ENCODE data around the gene MYLK.

MYLK gene

GRCh38 chr3:123809597-123809996 lies 74.5 kb downstream of the MYLK start:
- Histone ChIP-seq H3K27me3 (ENCODE audit: insufficient read depth, low read length) (no peaks in the 10 kb centered on the region), H3K36me3 (ENCODE audit: insufficient read depth, low read length) (no peaks in the 10 kb centered on the region), H3K4me3 (ENCODE audit: low read length) (no peak overlapping the region), H3K4me1 (ENCODE audit: insufficient read depth, low read length) (no peaks in the 10 kb centered on the region), H3K9me3 (ENCODE audit: low read length) (no peaks in the 10 kb centered on the region), H2AFZ (ENCODE audit: low read depth, low read length) (no peak overlapping the region)

DNA sequence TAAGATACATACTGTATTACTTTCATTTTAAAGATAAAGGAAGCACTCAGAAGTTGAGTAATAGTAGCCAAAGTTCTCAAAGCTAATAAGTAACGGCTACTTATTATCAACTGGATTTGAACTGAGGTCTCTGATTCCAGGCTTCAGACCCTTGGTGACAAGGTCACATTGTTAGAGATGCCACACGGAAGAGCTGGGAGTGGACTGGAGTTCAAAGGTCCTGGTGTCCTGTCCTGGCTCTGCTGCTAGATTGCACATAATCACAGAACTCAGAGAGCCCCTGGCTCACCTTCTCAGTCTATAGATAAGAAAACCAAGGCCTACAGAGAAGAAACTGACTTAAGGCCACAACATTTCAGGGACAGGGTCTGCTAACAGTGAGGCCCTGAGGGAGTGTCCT lies 75.3 kb downstream of the MYLK start:
- Histone ChIP-seq H2AFZ (ENCODE audit: low read depth, low read length) (no peak overlapping the region), H3K27me3 (ENCODE audit: insufficient read depth, low read length) (no peaks in the 10 kb centered on the region), H3K4me3 (ENCODE audit: low read length) (no peak overlapping the region)

GRCh38 chr3:123807820-123808219 lies 76.3 kb downstream of the MYLK start:
- H3K4me3 ChIP-seq (ENCODE audit: low read length) = no peak overlapping the region
- no peaks in the 10 kb centered on the region for H3K9me3 ChIP-seq (ENCODE audit: low read length)
- no peaks in the 10 kb centered on the region for H3K36me3 ChIP-seq (ENCODE audit: insufficient read depth, low read length)
- no peaks in the 10 kb centered on the region for H3K27me3 ChIP-seq (ENCODE audit: insufficient read depth, low read length)
- H2AFZ ChIP-seq (ENCODE audit: low read depth, low read length) = no peak overlapping the region
- no peaks in the 10 kb centered on the region for H3K4me1 ChIP-seq (ENCODE audit: insufficient read depth, low read length)

More for the DNA sequence above, 75.3 kb downstream of the MYLK start:
- Histone ChIP-seq H3K36me3 (ENCODE audit: insufficient read depth, low read length) (no peaks in the 10 kb centered on the region), H3K9me3 (ENCODE audit: low read length) (no peaks in the 10 kb centered on the region), H3K4me1 (ENCODE audit: insufficient read depth, low read length) (no peaks in the 10 kb centered on the region)

DNA sequence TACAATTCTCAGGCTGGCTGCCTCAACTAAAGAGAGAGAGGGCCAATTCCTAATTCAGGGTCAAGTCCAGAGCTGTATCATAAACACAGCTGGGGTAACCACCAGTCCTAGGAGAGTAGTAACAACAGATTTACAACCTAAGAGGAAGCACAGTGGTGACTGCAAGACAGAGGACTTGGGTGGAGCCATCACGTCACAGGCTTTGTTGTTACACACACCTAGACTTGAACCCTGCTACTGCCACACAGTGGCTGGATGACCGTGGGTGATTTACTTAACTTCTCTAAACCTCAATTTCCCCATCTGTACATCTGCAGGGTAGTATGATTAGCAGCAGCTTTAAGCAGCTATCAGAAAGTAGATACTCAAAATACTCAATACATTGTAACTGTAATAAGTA lies 78.6 kb downstream of the MYLK start:
- no peaks in the 10 kb centered on the region for H3K36me3 ChIP-seq (ENCODE audit: insufficient read depth, low read length)
- peaks cover 2% of the 10 kb centered on the region for H3K4me1 ChIP-seq (ENCODE audit: insufficient read depth, low read length)
- H3K27me3 ChIP-seq (ENCODE audit: insufficient read depth, low read length) = no peaks in the 10 kb centered on the region
- H3K9me3 ChIP-seq (ENCODE audit: low read length) = no peaks in the 10 kb centered on the region
- H2AFZ ChIP-seq (ENCODE audit: low read depth, low read length) = no peak overlapping the region
- H3K4me3 ChIP-seq (ENCODE audit: low read length) = no peak overlapping the region

DNA sequence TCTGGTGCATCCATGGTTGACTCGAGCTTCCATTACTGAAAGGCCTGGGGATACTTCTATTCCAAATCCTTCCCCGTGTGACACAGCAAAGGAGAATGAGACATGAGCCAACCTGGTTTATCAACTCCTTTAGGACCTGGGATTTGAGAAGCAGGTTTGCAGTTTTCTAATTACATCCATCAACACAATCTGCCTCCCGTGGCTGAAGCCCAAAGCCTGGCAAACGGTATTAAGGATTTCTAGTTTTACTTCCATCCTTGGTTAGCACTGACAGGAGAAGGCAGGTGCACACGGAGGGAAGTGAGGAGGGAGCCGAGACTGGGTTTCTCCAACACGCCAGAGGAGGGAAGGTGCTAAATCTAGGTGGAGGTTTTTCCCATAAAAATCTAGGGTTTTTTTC lies 79.0 kb downstream of the MYLK start:
- Histone ChIP-seq H3K4me3 (ENCODE audit: low read length) (no peak overlapping the region), H3K36me3 (ENCODE audit: insufficient read depth, low read length) (no peaks in the 10 kb centered on the region), H3K4me1 (ENCODE audit: insufficient read depth, low read length) (peaks cover 6% of the 10 kb centered on the region), H3K27me3 (ENCODE audit: insufficient read depth, low read length) (no peaks in the 10 kb centered on the region), H3K9me3 (ENCODE audit: low read length) (no peaks in the 10 kb centered on the region), H2AFZ (ENCODE audit: low read depth, low read length) (no peak overlapping the region)

DNA sequence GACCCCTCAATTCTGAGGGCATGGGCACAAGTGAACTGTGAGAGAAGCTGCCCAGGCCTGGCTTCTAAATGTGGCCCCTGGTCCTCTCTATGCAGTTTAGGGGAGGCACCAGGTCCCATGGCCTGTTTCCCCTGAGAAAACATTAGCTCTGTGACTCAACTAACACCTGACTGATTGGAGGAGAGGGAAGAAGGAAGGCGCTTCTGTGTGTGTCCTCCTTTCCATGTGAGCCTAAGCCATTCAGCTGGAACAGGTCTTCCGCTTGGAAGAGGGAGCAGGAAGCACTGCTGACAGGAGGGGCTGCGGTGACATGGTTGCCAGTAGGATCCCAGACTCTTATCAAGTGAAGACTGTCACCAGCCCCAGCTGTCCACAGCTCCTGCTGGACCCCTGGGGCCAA lies 79.5 kb downstream of the MYLK start:
- Histone ChIP-seq H3K27me3 (ENCODE audit: insufficient read depth, low read length) (no peaks in the 10 kb centered on the region), H3K4me3 (ENCODE audit: low read length) (no peak overlapping the region), H3K36me3 (ENCODE audit: insufficient read depth, low read length) (no peaks in the 10 kb centered on the region), H3K4me1 (ENCODE audit: insufficient read depth, low read length) (peaks cover 10% of the 10 kb centered on the region), H2AFZ (ENCODE audit: low read depth, low read length) (no peak overlapping the region), H3K9me3 (ENCODE audit: low read length) (no peaks in the 10 kb centered on the region)

GRCh38 chr3:123803521-123803920 lies 80.6 kb downstream of the MYLK start:
- no peak overlapping the region for H2AFZ ChIP-seq (ENCODE audit: low read depth, low read length)
- H3K9me3 ChIP-seq (ENCODE audit: low read length) = no peaks in the 10 kb centered on the region
- peaks cover 17% of the 10 kb centered on the region for H3K4me1 ChIP-seq (ENCODE audit: insufficient read depth, low read length)
- H3K36me3 ChIP-seq (ENCODE audit: insufficient read depth, low read length) = no peaks in the 10 kb centered on the region
- H3K27me3 ChIP-seq (ENCODE audit: insufficient read depth, low read length) = no peaks in the 10 kb centered on the region
- no peak overlapping the region for H3K4me3 ChIP-seq (ENCODE audit: low read length)

GRCh38 chr3:123802007-123802625 lies 82.0 kb downstream of the MYLK start:
- Histone ChIP-seq H3K4me1 (ENCODE audit: insufficient read depth, low read length) (peaks cover 17% of the 10 kb centered on the region), H3K4me3 (ENCODE audit: low read length) (no peak overlapping the region), H3K27me3 (ENCODE audit: insufficient read depth, low read length) (no peaks in the 10 kb centered on the region), H3K9me3 (ENCODE audit: low read length) (no peaks in the 10 kb centered on the region), H2AFZ (ENCODE audit: low read depth, low read length) (no peak overlapping the region), H3K36me3 (ENCODE audit: insufficient read depth, low read length) (no peaks in the 10 kb centered on the region)

GRCh38 chr3:123801474-123801873 lies 82.7 kb downstream of the MYLK start:
- Histone ChIP-seq H3K36me3 (ENCODE audit: insufficient read depth, low read length) (no peaks in the 10 kb centered on the region), H3K27me3 (ENCODE audit: insufficient read depth, low read length) (no peaks in the 10 kb centered on the region), H3K9me3 (ENCODE audit: low read length) (no peaks in the 10 kb centered on the region), H2AFZ (ENCODE audit: low read depth, low read length) (no peak overlapping the region), H3K4me3 (ENCODE audit: low read length) (no peak overlapping the region), H3K4me1 (ENCODE audit: insufficient read depth, low read length) (peaks cover 17% of the 10 kb centered on the region)

DNA sequence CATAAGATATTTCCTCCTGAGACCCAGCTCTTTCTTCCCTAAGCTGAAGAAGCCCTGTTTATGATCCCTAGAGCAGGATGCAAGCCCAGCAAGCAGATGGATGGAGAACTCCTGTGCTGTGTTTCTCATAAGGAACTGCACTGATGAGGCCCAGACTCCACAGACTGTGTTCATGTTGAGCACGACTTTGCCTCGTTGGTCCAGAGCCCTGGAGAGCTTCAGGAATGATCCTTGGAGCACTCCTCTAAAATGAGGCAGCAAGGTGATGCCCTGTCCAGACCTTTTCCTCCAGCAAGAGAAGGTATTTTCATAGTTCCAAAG lies 83.8 kb downstream of the MYLK start:
- no peaks in the 10 kb centered on the region for H3K9me3 ChIP-seq (ENCODE audit: low read length)
- no peaks in the 10 kb centered on the region for H3K27me3 ChIP-seq (ENCODE audit: insufficient read depth, low read length)
- H3K4me3 ChIP-seq (ENCODE audit: low read length) = no peak overlapping the region
- peaks cover 17% of the 10 kb centered on the region for H3K4me1 ChIP-seq (ENCODE audit: insufficient read depth, low read length)
- H3K36me3 ChIP-seq (ENCODE audit: insufficient read depth, low read length) = no peaks in the 10 kb centered on the region
- H2AFZ ChIP-seq (ENCODE audit: low read depth, low read length) = no peak overlapping the region

DNA sequence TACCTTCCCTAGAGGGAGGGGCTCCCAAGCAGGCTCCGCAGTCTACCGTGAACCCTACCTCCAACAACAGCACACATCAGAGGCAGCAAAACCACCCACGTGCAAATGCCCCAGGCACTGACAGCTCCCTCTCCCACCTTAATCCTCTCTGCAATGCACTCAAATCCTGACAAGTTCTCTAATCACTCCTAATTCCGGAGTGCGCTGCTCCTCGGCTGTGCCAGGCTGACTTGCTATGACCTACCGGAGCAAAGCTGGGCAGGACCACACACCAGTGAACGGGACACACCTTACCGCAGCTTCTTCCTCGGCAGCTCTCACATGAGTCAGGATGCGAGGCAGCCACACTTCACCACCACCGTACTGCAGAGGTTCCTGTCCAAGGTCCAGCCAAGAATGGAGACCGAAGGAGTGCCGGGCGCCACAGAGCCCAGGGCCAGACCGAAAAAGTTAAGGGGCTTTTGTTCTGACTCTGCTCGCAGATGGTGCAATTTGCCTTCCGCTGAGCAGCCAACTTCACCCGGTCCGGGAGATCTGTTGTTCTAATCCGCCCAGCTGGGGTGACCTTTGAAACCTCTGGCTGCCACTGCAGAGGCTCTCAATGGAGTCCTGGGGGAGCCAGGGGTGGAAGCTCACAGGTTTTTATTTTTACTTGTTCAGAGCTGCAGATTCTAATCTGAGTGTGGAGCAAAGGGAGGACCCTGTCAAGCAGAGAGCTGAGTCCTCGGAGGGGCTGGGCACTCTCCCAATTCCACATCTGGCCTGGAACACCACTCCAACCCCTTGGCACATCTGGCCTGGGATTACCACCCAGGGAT lies 84.4 kb downstream of the MYLK start:
- H3K27me3 ChIP-seq (ENCODE audit: insufficient read depth, low read length) = no peaks in the 10 kb centered on the region
- H3K9me3 ChIP-seq (ENCODE audit: low read length) = no peaks in the 10 kb centered on the region
- H3K36me3 ChIP-seq (ENCODE audit: insufficient read depth, low read length) = no peaks in the 10 kb centered on the region
- peak overlapping the region; percentile 11 for H2AFZ ChIP-seq (ENCODE audit: low read depth, low read length)
- peak overlapping the region; percentile 21 for H3K4me3 ChIP-seq (ENCODE audit: low read length)
- H3K4me1 ChIP-seq (ENCODE audit: insufficient read depth, low read length) = peaks cover 17% of the 10 kb centered on the region

GRCh38 chr3:123798550-123798949 lies 85.6 kb downstream of the MYLK start:
- H3K36me3 ChIP-seq (ENCODE audit: insufficient read depth, low read length) = no peaks in the 10 kb centered on the region
- no peak overlapping the region for H2AFZ ChIP-seq (ENCODE audit: low read depth, low read length)
- no peaks in the 10 kb centered on the region for H3K9me3 ChIP-seq (ENCODE audit: low read length)
- no peak overlapping the region for H3K4me3 ChIP-seq (ENCODE audit: low read length)
- H3K4me1 ChIP-seq (ENCODE audit: insufficient read depth, low read length) = peaks cover 17% of the 10 kb centered on the region
- no peaks in the 10 kb centered on the region for H3K27me3 ChIP-seq (ENCODE audit: insufficient read depth, low read length)

GRCh38 chr3:123795471-123796251 lies 88.5 kb downstream of the MYLK start:
- no peaks in the 10 kb centered on the region for H3K27me3 ChIP-seq (ENCODE audit: insufficient read depth, low read length)
- no peak overlapping the region for H2AFZ ChIP-seq (ENCODE audit: low read depth, low read length)
- no peaks in the 10 kb centered on the region for H3K36me3 ChIP-seq (ENCODE audit: insufficient read depth, low read length)
- peaks cover 20% of the 10 kb centered on the region for H3K4me1 ChIP-seq (ENCODE audit: insufficient read depth, low read length)
- H3K9me3 ChIP-seq (ENCODE audit: low read length) = no peaks in the 10 kb centered on the region
- no peak overlapping the region for H3K4me3 ChIP-seq (ENCODE audit: low read length)

Measured in neuron (in vitro differentiated cells).